Endothelial cell of hepatic sinusoid (primary cell): ENCODE measurements around the gene VPS29.

Experiments
- in situ Hi-C: cut with HindIII; loops from 2 replicates; pipeline ENCODE4 v1.10.0; 2017; ENCODE audit warnings: low sequenced_read_pairs

The VPS29 gene

DNA sequence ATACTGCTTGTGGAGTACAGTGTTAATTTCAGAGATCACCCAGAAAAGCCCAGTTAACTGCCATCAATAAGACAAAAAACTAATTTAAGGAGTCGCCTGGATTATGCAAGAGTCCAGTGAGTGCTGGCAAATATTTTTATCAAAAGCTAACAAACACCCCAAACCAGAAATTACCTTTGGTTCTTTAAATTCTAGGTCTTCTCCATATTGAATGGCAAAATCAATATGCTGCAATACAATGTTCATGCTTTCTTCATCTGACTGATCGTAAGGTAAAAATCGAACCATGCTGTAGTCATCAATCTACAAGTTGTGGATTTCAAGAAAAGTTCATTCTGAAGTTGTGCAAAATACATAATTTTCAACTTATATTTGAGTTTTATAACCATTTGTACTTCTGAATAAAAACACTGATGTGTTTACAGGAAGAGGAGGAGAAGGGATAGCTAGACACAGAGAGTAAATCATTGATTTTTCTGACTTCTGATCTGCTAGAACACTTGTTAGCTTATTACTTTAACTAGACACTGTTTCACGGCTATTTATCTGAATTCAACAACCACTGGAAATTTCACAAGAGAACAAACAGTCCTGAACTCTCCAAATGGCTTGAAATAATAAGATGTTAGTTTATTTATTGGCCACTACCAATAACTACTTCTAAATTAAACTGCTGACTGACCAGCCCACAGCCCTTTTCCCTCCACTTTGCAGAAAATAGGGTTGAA is 48.2 kb downstream of the VPS29 start:
- in situ Hi-C loops: no loop called here

- in situ Hi-C loops: no loop called here
Observed at GRCh38 chr12:110451263-110451662, 50.6 kb downstream of the VPS29 start.

DNA sequence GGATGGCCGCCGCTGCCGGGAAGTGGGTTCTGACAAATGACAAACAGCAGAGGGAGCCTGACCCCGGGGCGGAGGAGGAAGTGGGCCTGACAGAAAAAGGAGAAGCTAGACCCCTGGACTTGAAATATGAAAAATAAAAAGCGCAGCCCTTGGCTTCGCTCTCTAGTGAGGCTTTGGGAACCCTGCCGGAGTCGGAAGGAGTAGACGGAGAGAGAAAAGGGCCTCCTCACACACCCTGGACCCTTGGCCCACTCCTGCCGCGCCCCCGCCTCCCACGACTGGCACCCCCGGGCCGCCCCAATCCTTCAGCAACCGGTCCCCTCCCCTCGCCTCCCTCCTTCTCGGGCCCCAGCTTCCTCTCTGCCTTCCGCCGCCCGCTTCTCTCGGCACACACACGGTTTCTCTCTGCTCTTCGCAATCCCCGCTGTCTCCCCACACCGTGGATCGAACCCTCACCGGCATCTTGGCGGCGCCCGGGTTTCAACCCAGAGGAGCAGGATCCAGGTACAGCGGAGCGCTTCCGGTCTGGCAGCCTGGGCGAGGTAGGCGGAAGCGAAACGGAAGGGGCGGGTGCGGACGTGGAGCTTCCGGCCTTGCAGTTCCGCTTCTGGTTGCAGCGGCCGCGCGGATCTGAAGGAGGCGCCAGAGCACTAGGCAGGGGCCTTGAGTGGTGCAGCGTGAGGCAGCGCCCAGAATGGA is 52.0 kb downstream of the VPS29 start, which contains the start of gene ARPC3:
Gene ARPC3 (minus strand): TSS at position 539 of the 699 bp plus-strand sequence. CDS start 77 bp downstream, at position 462.
- in situ Hi-C loops: no loop called here

GRCh38 chr12:110444455-110444854 is 57.5 kb downstream of the VPS29 start:
- in situ Hi-C loops: no loop called here
